Measurements from ENCODE around the gene GBF1.
"Not testable (repeated sequence)": the region's sequence is repeated elsewhere in the genome, so short reads cannot be mapped to it uniquely, and the experiment has no call there.

Gene GBF1

DNA sequence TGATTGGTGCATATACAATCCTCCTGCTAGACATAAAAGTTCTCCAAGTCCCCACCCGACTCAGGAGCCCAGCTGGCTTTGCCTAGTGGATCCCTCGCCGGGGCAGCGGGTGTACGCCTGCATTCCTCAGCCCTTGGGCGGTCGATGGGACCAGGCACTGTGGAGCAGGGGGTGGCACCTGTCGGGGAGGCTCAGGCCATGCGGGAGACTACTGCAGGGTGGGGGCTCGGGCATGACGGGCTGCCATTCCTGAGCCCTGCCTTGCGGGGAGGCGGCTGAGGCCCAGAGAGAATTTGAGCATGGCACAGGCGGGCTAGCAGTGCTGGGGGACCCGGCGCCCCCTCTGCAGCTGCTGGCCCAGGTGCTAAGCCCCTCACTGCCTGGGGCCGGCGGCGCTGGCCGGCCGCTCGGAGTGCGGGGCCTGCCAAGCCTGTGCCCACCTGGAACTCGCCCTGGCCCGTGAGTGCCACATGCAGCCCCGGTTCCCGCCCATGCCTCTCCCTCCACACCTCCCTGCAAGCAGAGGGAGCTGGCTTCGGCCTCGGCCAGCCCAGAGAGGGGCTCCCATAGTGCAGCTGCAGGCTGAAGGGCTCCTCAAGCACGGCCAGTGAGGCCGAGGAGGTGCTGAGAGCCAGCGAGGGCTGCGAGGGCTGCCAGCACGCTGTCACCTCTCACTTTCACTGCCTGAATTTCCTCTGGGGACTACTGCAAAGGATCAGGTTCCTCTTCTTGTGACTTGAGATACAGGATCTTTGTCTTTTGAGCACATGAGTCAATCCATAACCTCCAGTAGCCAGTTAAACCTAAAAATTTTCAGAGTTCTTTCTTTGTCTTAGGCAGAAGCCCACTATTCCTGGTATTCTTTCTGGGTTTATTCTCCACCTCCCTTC, 44.3 kb upstream of the GBF1 start:
- H3K27ac ChIP-seq (ENCODE audit: low read length), result no peak overlapping the region
- no peaks in the 10 kb centered on the region for H4K20me1 ChIP-seq (ENCODE audit: insufficient read depth, low read length)
- ATAC-seq (ENCODE audit: insufficient read depth, low read depth) (no peak), DNase-seq (no peak)
- H2AFZ ChIP-seq (ENCODE audit: low read depth, low read length), result no peak overlapping the region
- peaks cover 4% of the 10 kb centered on the region for H3K27me3 ChIP-seq (ENCODE audit: insufficient read depth, low read length, poor library complexity)
- H3K9ac ChIP-seq (ENCODE audit: low read depth, low read length), result no peak overlapping the region
- no peak overlapping the region for H3K4me3 ChIP-seq (ENCODE audit: low read depth in 1 of 2, low read length in 2 of 2)
- H3K36me3 ChIP-seq (ENCODE audit: insufficient read depth, low read length), result no peaks in the 10 kb centered on the region
- H3K4me2 ChIP-seq (ENCODE audit: insufficient read depth, low read length), result no peak overlapping the region
- no peaks in the 10 kb centered on the region for H3K4me1 ChIP-seq (ENCODE audit: insufficient read depth, low read length)
- no peak for TF ChIP-seq EZH2 (IDR thresholded peaks at IDR 0.05; ENCODE audit: borderline replicate concordance, low read depth, low read length, severe bottlenecking)
- H3K9me3 ChIP-seq (ENCODE audit: insufficient read depth, low read length, severe bottlenecking), result peaks cover 14% of the 10 kb centered on the region
- H3K79me2 ChIP-seq (ENCODE audit: insufficient read depth, low read length), result no peaks in the 10 kb centered on the region

DNA sequence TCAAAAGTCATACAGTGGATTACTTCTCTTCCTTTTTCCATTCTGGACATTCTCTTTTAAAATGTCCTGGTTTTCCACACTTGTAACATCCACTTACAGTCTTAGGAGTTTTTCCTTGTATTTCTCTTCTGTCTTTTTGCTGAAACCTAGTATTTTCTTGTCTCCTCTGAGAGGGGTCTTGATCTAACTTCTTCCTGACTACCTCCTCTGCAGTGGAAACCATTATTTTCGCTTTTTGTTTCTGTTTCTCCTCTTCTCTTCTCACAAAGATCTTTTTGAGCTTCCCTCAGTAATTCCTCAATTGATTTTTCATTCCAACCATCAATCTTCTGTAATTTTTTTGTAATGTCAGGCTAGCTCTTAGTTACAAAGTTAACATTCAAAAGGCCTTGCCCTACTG, 42.9 kb upstream of the GBF1 start:
- H3K4me1 ChIP-seq (ENCODE audit: insufficient read depth, low read length), result no peaks in the 10 kb centered on the region
- no peak overlapping the region for H3K9ac ChIP-seq (ENCODE audit: low read depth, low read length)
- H3K27me3 ChIP-seq (ENCODE audit: insufficient read depth, low read length, poor library complexity), result peaks cover 4% of the 10 kb centered on the region
- no peak for ATAC-seq (ENCODE audit: insufficient read depth, low read depth)
- DNase-seq, result no peak
- no peaks in the 10 kb centered on the region for H3K36me3 ChIP-seq (ENCODE audit: insufficient read depth, low read length)
- H2AFZ ChIP-seq (ENCODE audit: low read depth, low read length), result no peak overlapping the region
- H4K20me1 ChIP-seq (ENCODE audit: insufficient read depth, low read length), result no peaks in the 10 kb centered on the region
- no peak for TF ChIP-seq EZH2 (IDR thresholded peaks at IDR 0.05; ENCODE audit: borderline replicate concordance, low read depth, low read length, severe bottlenecking)
- TF ChIP-seq, protein P1, sequence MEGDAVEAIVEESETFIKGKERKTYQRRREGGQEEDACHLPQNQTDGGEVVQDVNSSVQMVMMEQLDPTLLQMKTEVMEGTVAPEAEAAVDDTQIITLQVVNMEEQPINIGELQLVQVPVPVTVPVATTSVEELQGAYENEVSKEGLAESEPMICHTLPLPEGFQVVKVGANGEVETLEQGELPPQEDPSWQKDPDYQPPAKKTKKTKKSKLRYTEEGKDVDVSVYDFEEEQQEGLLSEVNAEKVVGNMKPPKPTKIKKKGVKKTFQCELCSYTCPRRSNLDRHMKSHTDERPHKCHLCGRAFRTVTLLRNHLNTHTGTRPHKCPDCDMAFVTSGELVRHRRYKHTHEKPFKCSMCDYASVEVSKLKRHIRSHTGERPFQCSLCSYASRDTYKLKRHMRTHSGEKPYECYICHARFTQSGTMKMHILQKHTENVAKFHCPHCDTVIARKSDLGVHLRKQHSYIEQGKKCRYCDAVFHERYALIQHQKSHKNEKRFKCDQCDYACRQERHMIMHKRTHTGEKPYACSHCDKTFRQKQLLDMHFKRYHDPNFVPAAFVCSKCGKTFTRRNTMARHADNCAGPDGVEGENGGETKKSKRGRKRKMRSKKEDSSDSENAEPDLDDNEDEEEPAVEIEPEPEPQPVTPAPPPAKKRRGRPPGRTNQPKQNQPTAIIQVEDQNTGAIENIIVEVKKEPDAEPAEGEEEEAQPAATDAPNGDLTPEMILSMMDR (IDR thresholded peaks at IDR 0.05; ENCODE audit: borderline replicate concordance, extremely low read depth, low read length, poor library complexity, severe bottlenecking), result no peak
- H3K4me2 ChIP-seq (ENCODE audit: insufficient read depth, low read length), result no peak overlapping the region
- H3K79me2 ChIP-seq (ENCODE audit: insufficient read depth, low read length), result no peaks in the 10 kb centered on the region
- H3K4me3 ChIP-seq (ENCODE audit: low read depth in 1 of 2, low read length in 2 of 2), result no peak overlapping the region
- no peak overlapping the region for H3K27ac ChIP-seq (ENCODE audit: low read length)
- H3K9me3 ChIP-seq (ENCODE audit: insufficient read depth, low read length, severe bottlenecking), result peaks cover 14% of the 10 kb centered on the region

DNA sequence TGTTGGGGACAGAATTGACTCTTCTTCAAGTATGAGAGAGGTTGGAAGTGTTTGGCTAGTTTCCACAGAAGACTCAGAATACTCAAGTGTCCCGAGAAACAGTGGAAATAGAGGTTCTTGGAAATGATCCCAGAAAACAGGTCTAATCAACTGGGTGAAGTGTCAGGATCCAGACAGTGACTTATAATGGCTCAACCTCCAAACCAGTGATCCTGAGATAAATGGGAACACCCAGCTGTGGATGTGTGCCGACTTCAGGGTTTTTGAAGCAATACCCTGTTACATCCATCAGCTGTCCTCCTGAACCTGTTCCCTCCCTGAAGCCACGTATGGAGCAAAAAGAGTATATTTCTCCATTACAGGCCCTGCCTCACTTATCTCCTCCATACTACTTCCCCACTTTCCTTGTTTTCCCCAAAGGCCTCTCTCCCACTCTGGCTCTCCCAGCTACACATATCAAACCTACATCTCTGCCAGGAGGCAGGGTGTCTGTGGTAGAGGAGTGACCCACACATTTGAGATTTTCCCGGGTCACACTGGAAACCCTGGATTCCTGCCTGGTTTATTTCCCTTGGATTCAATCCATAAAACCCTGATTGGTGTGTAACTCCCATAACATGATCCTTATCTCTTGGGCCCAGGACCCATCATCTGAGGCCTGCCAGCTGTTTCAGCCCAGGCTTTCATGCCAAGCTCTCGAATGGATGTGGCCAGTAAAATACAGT, 36.9 kb upstream of the GBF1 start:
- no peaks in the 10 kb centered on the region for H3K27me3 ChIP-seq (ENCODE audit: insufficient read depth, low read length, poor library complexity)
- H3K4me2 ChIP-seq (ENCODE audit: insufficient read depth, low read length), result no peak overlapping the region
- TF ChIP-seq EZH2 (IDR thresholded peaks at IDR 0.05; ENCODE audit: borderline replicate concordance, low read depth, low read length, severe bottlenecking), result no peak
- no peak overlapping the region for H3K4me3 ChIP-seq (ENCODE audit: low read depth in 1 of 2, low read length in 2 of 2)
- H3K9me3 ChIP-seq (ENCODE audit: insufficient read depth, low read length, severe bottlenecking), result peaks cover 14% of the 10 kb centered on the region
- H3K79me2 ChIP-seq (ENCODE audit: insufficient read depth, low read length), result no peaks in the 10 kb centered on the region
- no peak overlapping the region for H2AFZ ChIP-seq (ENCODE audit: low read depth, low read length)
- ATAC-seq (ENCODE audit: insufficient read depth, low read depth) (no peak), DNase-seq (no peak)
- H3K4me1 ChIP-seq (ENCODE audit: insufficient read depth, low read length), result no peaks in the 10 kb centered on the region
- no peaks in the 10 kb centered on the region for H3K36me3 ChIP-seq (ENCODE audit: insufficient read depth, low read length)
- no peak overlapping the region for H3K9ac ChIP-seq (ENCODE audit: low read depth, low read length)
- H4K20me1 ChIP-seq (ENCODE audit: insufficient read depth, low read length), result no peaks in the 10 kb centered on the region
- H3K27ac ChIP-seq (ENCODE audit: low read length), result no peak overlapping the region

DNA sequence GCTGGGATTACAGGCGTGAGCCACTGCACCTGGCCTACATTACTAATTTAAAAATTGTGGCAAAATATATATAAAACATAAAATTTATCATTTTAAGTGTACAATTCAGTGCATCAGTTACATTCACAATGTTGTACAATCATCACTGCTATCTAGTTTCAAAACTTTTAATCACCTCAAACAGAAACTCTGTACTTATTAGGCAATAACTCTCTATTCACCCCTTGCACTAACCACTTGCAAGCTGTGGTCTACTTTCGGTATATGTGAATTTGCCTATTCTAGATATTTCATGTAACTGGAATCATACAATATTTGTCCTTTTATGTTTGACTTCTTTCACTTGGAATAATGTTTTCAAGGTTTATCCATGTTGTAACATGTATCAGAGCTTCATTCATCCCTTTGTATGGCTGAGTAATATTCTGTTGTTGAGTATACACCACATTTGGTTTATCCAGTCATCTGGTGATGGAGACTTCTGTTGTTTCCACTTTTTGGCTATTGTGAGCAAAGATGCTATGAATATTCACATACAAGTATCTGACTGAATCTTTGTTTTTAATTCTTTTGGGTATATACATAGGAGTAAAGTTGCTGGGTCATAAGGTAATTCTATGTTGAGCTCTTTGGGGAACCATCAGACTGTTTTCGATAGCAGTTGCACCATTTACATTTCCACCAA, 33.6 kb upstream of the GBF1 start:
- H3K9me3 ChIP-seq (ENCODE audit: insufficient read depth, low read length, severe bottlenecking), result no peaks in the 10 kb centered on the region
- no peak overlapping the region for H3K4me2 ChIP-seq (ENCODE audit: insufficient read depth, low read length)
- TF ChIP-seq, protein P1 (IDR thresholded peaks at IDR 0.05; ENCODE audit: borderline replicate concordance, extremely low read depth, low read length, poor library complexity, severe bottlenecking), result no peak
- TF ChIP-seq EZH2 (IDR thresholded peaks at IDR 0.05; ENCODE audit: borderline replicate concordance, low read depth, low read length, severe bottlenecking), result no peak

DNA sequence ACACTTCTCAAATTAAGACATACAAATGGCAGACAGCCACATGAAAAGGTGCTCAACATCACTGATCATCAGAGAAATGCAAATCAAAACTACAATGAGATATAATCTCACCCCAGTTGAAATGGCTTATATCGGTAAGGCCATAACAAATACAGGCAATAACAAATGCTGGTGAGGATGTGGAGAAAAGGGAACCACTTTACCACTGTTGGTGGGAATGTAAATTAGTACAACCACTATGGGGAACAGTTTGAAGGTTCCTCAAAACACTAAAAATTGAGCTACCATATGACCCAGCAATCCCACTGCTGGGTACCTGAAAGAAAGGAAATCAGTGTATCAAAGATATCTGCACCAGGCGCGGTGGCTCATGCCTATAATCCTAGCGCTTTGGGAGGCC, 31.7 kb upstream of the GBF1 start:
- not testable (repeated sequence) for DNase-seq; H3K9ac ChIP-seq (ENCODE audit: low read depth, low read length)

More for the DNA sequence above, 33.6 kb upstream of the GBF1 start:
- no peaks in the 10 kb centered on the region for H3K79me2 ChIP-seq (ENCODE audit: insufficient read depth, low read length)
- DNase-seq (no peak), ATAC-seq (ENCODE audit: insufficient read depth, low read depth) (no peak)
- H2AFZ ChIP-seq (ENCODE audit: low read depth, low read length), result no peak overlapping the region
- H3K36me3 ChIP-seq (ENCODE audit: insufficient read depth, low read length), result no peaks in the 10 kb centered on the region
- no peak overlapping the region for H3K4me3 ChIP-seq (ENCODE audit: low read depth in 1 of 2, low read length in 2 of 2)
- no peaks in the 10 kb centered on the region for H3K4me1 ChIP-seq (ENCODE audit: insufficient read depth, low read length)
- no peaks in the 10 kb centered on the region for H3K27me3 ChIP-seq (ENCODE audit: insufficient read depth, low read length, poor library complexity)
- H3K9ac ChIP-seq (ENCODE audit: low read depth, low read length), result no peak overlapping the region
- H3K27ac ChIP-seq (ENCODE audit: low read length), result no peak overlapping the region
- no peaks in the 10 kb centered on the region for H4K20me1 ChIP-seq (ENCODE audit: insufficient read depth, low read length)

More for the DNA sequence above, 31.7 kb upstream of the GBF1 start:
- H3K4me2 ChIP-seq (ENCODE audit: insufficient read depth, low read length); H3K4me3 ChIP-seq (ENCODE audit: low read depth in 1 of 2, low read length in 2 of 2); H3K36me3 ChIP-seq (ENCODE audit: insufficient read depth, low read length); H3K27me3 ChIP-seq (ENCODE audit: insufficient read depth, low read length, poor library complexity); ATAC-seq (ENCODE audit: insufficient read depth, low read depth); H4K20me1 ChIP-seq (ENCODE audit: insufficient read depth, low read length); H3K4me1 ChIP-seq (ENCODE audit: insufficient read depth, low read length); H3K27ac ChIP-seq (ENCODE audit: low read length); H2AFZ ChIP-seq (ENCODE audit: low read depth, low read length); H3K79me2 ChIP-seq (ENCODE audit: insufficient read depth, low read length); H3K9me3 ChIP-seq (ENCODE audit: insufficient read depth, low read length, severe bottlenecking): not testable (repeated sequence)
